Activated CD4-positive, alpha-beta T cell treated with anti-CD3 and anti-CD28 coated beads for 4 hours (primary cell): ENCODE data around the gene PTPRD.

Source experiments
- DNase-seq, 2 donors: peaks; one replicate each; pipeline ENCODE4 v3.0.0-alpha.2; 2020

PTPRD gene

DNA sequence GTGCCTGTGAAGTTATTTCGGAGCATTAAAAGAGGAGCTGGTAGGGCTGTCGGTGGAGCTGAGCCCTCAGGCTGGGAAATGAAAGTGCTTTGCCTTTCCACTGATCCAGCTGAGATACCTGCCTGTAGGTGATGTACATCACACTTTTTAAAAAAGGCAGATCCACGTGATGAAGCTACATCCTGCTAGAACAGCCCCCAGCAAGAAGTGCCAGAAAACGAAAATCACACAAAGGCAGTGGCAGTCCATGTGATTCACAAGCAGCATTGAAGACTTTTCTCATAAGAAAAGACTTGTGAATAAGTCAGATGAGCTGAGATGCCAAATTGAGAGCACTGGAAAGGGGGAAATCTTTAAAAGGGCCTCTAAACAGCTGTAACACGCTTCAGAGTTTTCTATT lies 765.1 kb downstream of the PTPRD start:
- no peak for DNase-seq

DNA sequence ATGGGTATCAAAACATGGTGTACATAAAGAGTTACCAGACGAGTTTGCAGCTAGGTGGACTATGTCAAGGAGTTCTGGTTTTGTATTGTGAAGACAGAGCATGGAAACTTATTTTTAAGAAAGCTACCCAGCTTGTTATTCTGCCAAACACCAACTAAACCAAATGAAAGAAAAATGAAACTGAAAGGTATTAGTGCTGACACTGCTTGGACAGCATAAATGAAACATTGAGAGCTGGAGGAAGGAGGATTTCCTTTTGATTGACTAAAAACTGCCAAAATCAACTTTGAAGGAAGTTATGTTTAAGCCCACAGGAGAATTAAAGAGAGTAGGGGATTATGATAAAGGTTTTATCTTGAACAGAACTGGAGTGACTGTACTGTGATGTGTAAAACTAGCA lies 766.2 kb downstream of the PTPRD start:
- DNase-seq, result no peak

DNA sequence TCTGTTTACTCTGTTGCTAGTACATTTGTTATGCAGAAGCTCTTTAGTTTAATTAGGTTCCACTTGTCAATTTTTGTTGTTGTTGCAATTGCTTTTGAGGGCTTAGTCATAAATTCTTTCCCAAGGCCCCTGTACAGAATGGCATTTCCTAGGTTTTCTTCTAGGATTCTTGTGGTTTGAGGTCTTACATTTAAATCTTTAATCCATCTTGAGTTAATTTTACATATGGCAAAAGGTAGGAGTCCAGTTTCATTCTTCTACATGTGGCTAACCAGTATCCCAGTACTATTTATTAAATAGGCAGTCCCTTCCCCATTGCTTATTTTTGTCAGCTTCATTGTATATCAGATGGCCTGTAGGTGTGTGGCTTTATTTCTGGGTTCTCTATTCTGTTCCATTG lies 792.4 kb downstream of the PTPRD start:
- DNase-seq, result no peak

DNA sequence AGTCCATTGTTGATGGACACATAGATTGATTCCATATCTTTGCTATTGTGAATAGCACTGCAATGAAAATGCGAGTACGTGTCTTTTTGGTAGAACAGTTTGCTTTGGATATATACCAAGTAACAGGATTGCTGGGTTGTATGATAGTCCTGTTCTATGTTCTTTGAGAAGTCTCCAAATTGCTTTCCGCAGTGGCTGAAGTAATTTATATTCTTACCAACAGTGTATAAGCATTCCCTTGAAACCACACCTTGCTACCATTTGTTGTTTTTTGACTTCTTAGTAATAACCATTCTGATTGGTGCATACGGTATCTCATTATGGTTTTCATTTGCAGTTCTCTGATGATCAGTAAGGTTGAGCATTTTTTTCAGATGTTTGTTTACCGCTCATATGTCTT lies 792.9 kb downstream of the PTPRD start:
- no peak for DNase-seq

DNA sequence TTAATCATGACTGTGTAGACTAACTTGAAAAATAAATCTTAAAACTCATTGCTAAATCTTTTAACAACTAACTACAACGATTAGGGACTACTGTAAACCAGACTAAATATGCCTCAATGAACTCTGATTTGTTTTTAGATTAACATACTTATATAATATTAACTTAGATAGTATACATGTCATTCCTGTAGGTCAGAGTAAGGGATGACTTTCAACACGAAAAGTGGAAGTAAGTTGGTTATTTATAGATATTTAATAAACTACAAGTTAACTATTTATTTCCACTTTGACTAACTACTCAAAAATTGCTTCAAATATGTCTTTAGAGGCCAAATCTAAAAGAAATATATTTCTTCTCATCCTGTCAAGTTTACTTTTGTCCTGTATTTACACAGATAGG lies 795.6 kb downstream of the PTPRD start:
- DNase-seq, result no peak

DNA sequence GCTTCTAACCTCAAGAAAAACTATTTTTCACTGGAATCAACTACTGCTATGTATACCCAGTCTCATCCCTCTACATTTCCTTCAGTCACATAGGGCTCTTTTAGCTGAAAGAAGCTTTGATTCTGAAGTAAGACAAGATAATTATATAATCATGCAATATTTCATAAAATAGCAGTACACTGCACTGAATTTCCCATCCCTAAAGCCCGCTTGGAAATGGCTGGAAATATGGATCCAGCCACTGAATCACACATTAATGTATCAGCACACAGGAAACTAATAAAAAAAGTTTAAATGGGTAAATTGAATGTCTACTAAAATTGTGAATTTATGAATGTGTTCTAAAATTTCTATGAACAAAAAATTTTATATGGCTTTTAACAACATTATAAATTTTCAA lies 808.7 kb downstream of the PTPRD start:
- no peak for DNase-seq

DNA sequence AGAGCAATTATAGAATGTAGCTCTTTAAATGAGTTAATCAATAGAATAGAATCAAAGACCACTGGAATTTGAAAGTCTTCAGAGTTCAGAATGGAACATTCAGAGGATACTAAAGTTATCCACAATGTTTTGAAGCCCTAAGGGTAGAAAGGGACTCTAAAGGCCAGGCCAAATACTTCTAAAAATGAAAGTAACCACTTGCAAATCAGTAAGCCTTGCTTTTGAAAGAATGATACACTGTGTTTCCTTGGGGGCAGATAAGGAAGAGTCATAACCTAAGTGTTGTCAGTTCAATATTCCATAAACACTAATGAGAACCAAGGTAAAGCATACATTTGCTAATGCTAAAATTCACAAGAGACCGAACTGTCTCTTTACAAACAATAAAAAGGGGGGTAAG lies 813.5 kb downstream of the PTPRD start:
- no peak for DNase-seq

DNA sequence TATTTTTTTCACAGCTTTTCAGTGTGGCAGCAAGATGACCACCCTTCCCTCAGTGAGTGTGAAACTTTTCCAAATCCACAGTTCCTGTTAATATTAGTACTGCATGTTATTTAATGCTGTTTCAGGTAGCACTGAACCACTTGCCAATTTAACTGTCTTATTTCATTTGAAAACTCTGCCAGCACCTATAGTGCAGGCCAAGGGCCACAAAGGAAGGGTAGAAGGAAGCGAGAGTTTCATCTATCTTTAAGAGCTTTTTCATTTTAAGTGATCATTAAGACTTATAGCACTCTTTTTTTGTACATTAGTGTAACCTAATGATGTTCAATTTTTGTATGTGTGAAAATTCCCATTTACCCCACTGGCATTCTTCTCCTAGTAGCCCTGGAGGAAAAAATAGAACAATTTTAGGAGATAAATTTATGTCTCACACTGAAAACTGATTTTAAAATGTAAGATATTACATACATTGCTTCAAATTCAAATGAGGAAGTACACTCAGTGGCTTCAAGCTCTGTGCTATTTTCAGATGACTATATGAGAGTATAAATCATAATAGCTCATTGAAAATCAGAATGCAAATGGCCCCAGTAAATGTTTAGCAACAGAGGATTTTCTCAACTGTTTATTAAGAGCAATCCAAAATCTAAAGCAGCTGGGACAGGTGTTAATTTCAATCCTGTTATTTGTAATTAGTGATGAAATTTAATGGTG lies 820.5 kb downstream of the PTPRD start:
- DNase-seq, result no peak

DNA sequence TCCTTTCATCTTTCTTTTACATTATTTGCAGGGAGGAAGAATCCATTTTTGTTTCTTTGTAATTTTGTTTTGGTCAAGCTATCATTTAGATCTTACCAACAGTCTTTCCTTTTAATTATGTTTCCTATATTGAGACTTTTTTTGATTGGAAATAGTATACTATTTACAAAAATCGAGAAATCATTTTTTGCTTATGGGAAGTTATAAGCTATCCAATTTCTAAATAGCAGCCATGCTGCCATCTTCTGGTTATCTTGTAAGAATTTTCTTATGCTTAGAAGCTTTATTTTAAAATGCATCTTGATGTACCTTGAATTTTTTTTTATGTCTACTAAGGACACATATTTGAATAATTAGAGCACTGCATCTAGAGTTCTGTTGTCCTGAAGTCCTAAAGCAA lies 821.2 kb downstream of the PTPRD start:
- no peak for DNase-seq

DNA sequence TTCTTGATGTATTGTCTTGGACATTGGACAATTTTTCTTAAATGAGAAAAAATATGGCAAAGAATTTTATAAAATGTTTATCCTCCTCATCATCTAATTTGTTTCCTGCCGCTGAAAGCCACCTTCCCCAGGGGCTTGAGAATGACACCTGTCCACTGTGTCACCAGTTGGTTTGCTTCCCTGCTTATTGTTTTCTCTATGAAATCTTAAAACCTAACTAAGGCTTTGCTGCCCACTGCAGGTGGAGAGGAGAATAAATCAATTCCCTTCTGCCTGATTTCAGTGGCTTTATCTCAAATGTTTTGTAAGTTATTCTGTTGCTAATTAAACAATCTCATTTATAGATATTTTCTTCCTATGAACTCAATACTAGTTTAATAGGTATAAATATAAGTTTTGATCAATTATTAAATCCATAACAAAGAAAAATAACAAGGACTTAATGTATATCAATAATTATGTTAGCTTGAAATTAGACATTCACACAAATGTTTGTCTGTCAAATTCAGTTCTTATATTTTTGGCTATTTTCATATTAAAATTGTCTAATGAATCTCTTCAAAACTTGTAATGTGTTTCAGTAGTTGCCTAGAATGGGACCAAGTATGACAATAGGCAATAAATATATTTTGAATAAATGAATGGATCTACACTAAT lies 822.5 kb downstream of the PTPRD start:
- no peak for DNase-seq

DNA sequence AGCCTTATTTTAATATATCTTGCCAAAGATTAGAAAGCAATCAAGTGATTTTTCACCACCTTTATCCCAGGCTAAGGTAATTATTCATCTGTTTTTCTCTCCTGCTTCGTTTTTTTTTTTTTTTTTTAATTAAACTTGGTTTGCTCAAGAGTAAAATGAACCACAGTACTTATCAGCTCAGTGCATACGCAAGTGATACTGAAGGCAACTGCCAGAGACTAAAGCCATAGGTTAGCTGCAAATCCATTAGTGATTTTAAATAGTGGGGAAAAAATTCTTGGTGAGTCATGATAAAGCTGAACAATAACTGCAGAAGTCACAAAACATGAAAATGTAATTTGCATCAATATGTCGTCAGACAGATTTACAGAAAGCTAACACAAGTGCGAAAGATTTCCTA lies 829.1 kb downstream of the PTPRD start:
- no peak for DNase-seq

DNA sequence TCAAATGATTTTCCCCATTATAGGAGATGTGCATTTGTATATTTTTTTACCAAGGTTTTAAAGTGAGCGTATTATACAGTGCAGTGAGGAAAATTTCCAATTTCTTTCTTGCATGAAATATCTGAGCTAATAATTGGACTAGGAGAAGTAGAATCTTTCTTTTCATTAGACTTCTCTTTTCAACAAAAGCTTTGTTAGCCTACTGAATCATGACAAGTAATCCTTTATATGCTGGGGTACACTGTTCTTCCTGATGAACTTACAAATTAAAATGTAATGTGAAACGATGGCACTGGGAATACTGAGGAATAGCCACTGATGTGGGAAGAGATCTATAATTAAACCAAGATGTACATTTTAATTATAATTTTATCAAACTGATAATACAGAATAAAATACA lies 829.6 kb downstream of the PTPRD start:
- no peak for DNase-seq

DNA sequence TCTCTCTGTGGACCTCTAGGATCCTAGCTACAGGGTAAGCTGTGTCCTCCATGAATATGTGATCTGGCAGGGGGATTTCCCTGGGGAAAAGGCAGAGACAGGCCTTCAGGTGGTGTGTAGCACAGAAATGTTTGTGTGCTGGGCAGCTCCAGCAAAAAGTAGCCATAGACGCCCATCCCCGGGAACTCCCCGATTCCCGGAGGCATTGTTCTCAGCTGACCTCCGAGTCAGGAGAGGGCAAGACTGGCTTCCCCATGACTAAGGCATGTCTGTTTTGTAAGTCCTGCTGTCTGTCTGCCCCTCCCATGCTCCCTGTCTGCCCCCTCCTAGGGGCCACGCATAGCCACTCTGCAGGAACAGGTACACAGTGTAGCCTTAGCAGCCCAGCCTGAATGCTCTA lies 834.5 kb downstream of the PTPRD start:
- DNase-seq, result no peak

DNA sequence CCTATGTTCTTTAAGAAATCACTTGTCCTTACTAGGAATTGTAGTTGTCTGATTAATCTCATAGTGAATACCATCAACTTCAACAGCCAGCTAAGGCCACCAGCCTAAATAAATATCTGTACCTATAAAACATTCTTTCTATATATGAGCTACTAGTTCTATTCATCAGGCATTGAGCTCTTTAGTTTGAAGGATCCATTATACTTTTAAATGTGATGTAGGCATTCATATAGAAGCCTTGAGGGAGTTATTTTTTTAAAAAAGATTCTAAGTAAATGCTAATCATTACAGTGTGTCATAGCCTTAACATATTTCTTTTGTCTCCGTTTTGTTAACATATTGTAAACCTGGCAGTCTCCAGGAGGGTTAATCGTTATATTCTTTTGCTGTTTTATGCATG lies 838.3 kb downstream of the PTPRD start:
- no peak for DNase-seq

DNA sequence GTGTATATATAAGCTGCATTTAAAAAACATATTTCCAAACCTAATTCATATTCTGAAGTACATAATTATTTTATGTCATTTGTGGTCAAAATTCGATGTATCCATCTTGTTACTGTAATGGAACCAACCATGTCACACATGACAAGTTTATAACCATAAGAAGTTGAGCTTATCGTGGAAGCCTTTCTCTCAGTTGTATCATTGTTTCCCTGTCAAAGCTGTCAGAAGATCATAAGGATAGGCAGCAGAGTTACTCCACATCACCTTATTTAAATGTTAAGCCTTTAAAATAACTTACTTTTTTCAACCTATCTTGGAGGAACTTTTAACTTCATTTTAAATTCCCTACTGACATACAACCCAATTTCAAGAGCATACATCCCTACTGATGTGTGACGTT lies 841.5 kb downstream of the PTPRD start:
- DNase-seq, result no peak

DNA sequence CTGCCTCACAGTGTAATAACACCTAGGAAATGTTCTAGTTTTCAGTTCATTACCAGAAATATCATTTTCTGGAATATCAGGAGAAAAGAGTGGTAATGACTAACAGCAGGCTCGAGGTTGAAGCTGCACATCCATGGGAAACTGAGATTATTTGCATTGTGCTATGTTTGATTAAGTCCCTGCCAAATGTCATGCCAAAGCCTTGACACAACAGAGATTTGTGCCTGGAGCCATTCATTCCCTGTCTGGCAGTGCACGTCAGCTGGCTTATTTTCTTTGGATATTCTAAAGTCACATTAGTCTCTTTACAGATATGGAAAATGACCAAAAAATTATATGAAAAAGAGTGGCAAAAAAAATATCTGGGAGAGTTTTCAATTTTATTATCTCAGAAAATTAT lies 848.0 kb downstream of the PTPRD start:
- DNase-seq, result no peak

DNA sequence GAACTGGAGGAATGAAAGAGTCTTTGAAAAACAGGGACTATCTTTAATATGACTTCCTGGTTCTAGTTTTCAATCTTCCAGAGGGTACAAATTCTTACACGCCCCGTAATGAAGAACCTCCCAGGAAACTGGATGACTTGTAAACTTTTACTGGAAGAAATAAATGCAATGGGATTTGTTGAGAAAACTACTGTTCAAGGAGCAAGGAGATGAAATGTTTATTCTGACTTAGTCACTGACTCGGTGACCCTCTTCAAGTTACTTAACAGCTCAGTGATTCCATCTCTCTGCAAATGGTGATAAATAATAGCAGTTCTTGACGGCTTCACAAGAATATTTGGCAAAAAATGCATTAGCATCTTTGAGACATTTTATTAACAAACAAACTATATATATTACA lies 858.6 kb downstream of the PTPRD start:
- no peak for DNase-seq

DNA sequence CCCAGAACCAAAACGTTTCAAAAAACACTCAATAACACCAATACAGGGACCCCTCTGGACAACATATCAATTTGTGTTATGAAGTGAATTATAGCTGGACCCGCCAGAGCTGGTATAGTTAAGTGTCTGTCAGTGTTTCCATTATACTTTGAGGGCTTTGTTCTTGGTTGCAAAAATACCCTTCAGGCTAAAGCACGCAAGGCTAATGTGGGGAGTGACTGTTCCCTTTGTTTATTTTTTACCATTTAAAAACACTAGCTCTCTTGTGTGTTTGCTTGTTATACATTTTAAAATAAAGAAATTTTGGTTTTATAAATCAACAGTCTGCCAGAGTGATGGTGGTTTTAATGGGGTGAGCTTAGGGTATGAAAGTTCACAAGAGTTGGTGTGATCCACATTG lies 859.5 kb downstream of the PTPRD start:
- no peak for DNase-seq

DNA sequence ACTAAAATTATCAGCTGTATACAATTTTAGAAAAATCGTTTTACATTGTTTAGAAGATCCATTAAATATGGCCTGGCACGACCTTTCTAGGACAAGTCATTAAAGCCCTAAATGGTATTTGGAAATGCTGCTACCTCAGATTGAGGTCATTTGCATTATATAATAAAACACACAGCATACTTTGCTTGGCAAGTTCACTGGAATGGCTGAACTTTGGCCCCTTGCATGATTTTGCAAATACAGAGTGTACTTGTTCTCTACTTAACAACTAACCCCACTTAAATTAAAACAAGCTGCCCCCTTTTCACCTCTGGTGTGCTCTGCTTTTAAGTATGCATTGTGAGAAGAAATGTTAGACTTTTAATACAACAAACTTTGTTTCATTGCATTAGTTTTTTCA lies 860.1 kb downstream of the PTPRD start:
- no peak for DNase-seq

DNA sequence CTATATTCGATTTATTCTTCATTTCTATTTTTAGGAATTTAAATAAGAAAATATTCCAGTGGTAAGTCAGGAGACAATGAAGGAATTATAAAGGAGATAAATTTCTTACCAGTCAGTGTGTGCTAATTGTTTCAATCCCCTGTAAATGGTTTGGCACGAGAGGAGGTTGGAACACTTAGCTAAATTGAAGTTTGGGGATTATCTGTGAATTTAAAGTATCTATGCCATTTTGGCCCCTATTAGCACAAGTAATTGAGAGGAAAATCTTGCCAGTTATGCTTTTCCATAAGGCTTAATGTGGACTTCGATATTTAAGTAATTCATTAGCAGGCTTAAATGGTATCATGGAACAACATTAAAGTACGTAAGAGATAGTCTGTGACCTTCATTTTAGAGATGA lies 860.8 kb downstream of the PTPRD start:
- no peak for DNase-seq

DNA sequence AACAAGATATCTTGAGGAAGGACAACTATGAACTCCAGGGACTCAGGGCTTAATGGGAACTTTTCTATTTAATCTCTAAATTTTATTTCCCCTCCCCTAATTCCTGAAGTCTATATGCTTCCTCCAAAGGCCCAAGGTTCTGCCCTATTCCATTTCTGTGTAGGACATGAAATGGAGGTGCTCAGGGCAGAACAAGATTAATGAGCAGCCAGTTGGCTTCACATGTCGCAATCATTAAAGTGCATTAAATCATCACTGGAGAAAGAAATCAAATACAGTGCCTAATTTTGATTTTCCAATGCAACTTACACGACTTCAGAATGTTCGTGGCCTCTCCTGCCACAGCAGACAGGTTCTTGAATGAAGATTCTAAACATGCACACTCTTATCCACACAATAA lies 862.1 kb downstream of the PTPRD start:
- DNase-seq, result no peak

DNA sequence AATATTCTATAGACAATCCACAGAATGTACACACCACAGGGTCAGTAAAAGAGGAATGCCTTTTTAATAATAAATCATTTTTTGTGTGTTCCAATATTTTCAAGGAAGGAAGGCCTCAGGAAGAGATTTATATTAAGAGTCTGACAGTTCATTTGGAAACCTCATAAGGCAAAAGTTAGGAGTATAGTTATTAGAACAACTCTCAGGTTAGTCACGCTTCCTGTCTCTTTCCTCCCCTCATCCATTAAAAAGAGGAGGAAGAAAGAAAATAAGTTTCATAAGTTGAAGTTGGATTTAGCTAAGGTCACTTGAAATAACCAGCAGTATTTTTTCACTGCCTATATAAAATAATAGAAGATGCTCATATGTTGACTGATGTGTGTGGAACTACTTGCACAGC lies 863.2 kb downstream of the PTPRD start:
- no peak for DNase-seq

DNA sequence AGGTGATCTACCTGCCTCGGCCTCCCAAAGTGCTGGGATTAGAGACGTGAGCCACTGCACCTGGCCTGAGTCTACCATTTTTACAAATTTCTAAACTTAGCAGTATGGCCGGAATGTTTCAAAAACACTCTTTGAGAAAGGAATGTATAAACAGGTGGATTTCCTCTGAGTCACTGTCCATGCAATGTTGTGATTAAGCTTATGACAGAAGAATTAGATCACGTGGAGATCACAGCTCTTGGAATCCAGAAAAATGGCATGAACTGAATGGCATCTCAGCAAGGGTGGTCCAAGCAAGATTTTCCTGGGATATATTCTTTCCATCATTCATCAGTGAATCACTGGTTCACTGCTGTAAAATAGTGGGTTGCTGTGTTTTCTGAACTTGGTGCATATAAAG lies 865.0 kb downstream of the PTPRD start:
- DNase-seq, result no peak

DNA sequence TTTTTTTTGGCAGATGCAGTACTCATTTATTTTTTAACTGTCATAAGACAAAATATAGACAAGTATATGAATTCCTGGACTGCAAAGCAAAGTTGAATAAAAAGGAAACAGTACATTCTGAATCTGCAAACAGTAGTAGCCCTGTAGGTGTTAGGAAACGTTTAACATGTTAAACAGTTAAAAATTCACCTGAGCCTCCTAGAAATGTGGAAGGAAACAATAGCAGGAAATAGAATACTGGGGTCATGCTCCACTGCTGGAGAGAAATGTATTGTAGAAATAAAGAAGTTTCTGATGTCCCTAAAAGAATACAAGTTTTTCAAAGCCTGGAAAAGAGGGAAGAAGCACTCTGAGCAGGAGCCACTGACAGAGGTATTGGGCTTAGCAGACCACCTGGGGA lies 866.0 kb downstream of the PTPRD start:
- no peak for DNase-seq

DNA sequence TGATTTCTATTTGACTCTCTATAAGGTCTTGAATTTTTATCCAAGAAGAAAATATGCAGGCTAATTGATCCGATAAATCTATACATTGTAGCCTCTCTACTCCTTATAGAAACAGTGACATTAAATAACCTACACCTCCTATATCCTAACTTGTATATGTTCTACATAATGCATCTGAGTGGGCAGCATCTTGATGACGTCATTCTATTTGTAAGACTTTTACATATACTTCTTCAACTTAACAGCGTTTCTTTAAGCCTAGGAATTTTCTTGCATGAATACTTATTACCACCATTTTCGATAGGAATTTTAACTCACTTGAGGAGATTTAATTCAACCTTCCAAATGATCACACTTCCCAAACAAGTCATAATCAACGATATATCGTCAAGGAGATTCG lies 869.0 kb downstream of the PTPRD start:
- no peak for DNase-seq
